Bronchial epithelial cell (primary cell): Measurements from ENCODE around the gene ZNF181. TPM values are rescaled to one million over a fixed set of nuclear protein-coding genes. Genes with fewer than 3 reads are reported as not detected.

Experiments used
- DNase-seq: peaks from one replicate; pipeline ENCODE4 v3.0.0-alpha.2; 2010; ENCODE audit warnings: low read depth
- FAIRE-seq: peaks from 2 replicates; lab custom pipeline; 2011; peaks lifted over from hg19 to GRCh38; lab: Jason Lieb, UNC
- H3K27me3 ChIP-seq: 2 replicates; pipeline ENCODE4 v1.5.1; 2011; ENCODE audit warnings: low read length; ENCODE audit not compliant: control insufficient read depth, insufficient read depth
- H3K36me3 ChIP-seq: 2 replicates; pipeline ENCODE4 v1.5.1; 2011; ENCODE audit warnings: low read length; ENCODE audit not compliant: control insufficient read depth, insufficient read depth
- H3K4me3 ChIP-seq: 2 replicates; pipeline ENCODE4 v1.5.1; 2011; ENCODE audit warnings: mild to moderate bottlenecking, low read depth, low read length, control low read depth
- CTCF ChIP-seq: IDR thresholded peaks from 2 replicates; pipeline ENCODE4 v1.5.1; 2011; ENCODE audit warnings: mild to moderate bottlenecking, moderate library complexity, low read length, control low read depth, inconsistent platforms; ENCODE audit not compliant: insufficient read depth, severe bottlenecking
- total RNA-seq: library from RNA; depleted of rRNA; stranded (reverse); fragments of >200 nt; gene quantifications from 2 replicates; pipeline ENCODE4 v1.2.1, GENCODE V29; 2014

ZNF181 gene
- total RNA-seq, 1 donor from 2014 or later = 11.3 TPM

GRCh38 chr19:34788074-34788473, 54.0 kb downstream of the ZNF181 start:
- FAIRE-seq = no peak
- DNase-seq = no peak

GRCh38 chr19:34793565-34793964, 59.5 kb downstream of the ZNF181 start:
- DNase-seq (no peak), FAIRE-seq (no peak)
- TF ChIP-seq CTCF = no peak
- no peaks in the 10 kb centered on the region for H3K27me3 ChIP-seq
- H3K4me3 ChIP-seq = no peak overlapping the region
- H3K36me3 ChIP-seq = no peaks in the 10 kb centered on the region

More at GRCh38 chr19:34788074-34788473, 54.0 kb downstream of the ZNF181 start:
- no peak for TF ChIP-seq CTCF
- H3K27me3 ChIP-seq = no peaks in the 10 kb centered on the region
- H3K4me3 ChIP-seq = no peak overlapping the region
- no peaks in the 10 kb centered on the region for H3K36me3 ChIP-seq

- H3K4me3 ChIP-seq = no peak overlapping the region
- H3K27me3 ChIP-seq = no peaks in the 10 kb centered on the region
- H3K36me3 ChIP-seq = no peaks in the 10 kb centered on the region
- FAIRE-seq = no peak
- DNase-seq = peak; percentile 11
- no peak for TF ChIP-seq CTCF
Measured at GRCh38 chr19:34794066-34794960, 60.3 kb downstream of the ZNF181 start.

Other genes starting within 250 kb of the ZNF181 start
- under 0.01 TPM in 2 replicates for gene SCGB2B2, start 57.1 kb upstream of the ZNF181 start, total RNA-seq
- 7.4 and 11.4 TPM in 2 replicates for gene ZNF302, start 56.6 kb upstream of the ZNF181 start, total RNA-seq
- 1.9 and 2.4 TPM in 2 replicates for gene ZNF599, start 39.0 kb downstream of the ZNF181 start, total RNA-seq
- gene ZNF30, start 192.7 kb downstream of the ZNF181 start, total RNA-seq = 1.5 and 3.7 TPM in 2 replicates
- gene ZNF792, start 230.0 kb downstream of the ZNF181 start, total RNA-seq = 1.2 and 1.8 TPM in 2 replicates